SK-N-SH (cell line): ENCODE results near the gene SKOR2.

Experiments
- CTCF ChIP-seq: fragments of 200-600 bp; sonication (generic); IDR thresholded peaks from 2 replicates; pipeline ENCODE4 v1.6.1; 2017; ENCODE audit warnings: antibody characterized with exemption, mild to moderate bottlenecking, moderate library complexity
- EP300 ChIP-seq, 2 experiments: IDR thresholded peaks; 2 replicates each; pipeline versions ENCODE4 v1.4.0 to v1.6.1; 2012; ENCODE audit warnings: borderline replicate concordance in 1 of 2, low read depth in 1 of 2, low read length in 1 of 2
- FOXM1 ChIP-seq: IDR thresholded peaks from 2 replicates; pipeline ENCODE4 v1.4.0; 2012; ENCODE audit warnings: low read depth, mild to moderate bottlenecking
- JUND ChIP-seq: IDR thresholded peaks from 2 replicates; pipeline ENCODE4 v1.4.0; 2012
- PBX3 ChIP-seq: IDR thresholded peaks from 2 replicates; pipeline ENCODE4; 2012
- POLR2AphosphoS5 ChIP-seq: IDR thresholded peaks from 2 replicates; pipeline ENCODE4 v1.6.1; 2012; ENCODE audit warnings: low read depth, low read length
- TAF1 ChIP-seq: IDR thresholded peaks from 2 replicates; pipeline ENCODE4 v1.6.1; 2012; ENCODE audit warnings: low read depth, mild to moderate bottlenecking, low read length, moderate library complexity, borderline replicate concordance

GRCh38 chr18:47249314-47249981 lies 2.0 kb downstream of the SKOR2 start:
- TF ChIP-seq POLR2AphosphoS5 = no peak
- no peak for TF ChIP-seq CTCF
- TF ChIP-seq TAF1 = no peak
- no peak for TF ChIP-seq EP300 (IDR thresholded peaks at IDR 0.05; ENCODE audit: borderline replicate concordance in 1 of 2, low read depth in 1 of 2, low read length in 1 of 2)
- TF ChIP-seq PBX3 = no peak
- TF ChIP-seq FOXM1 = no peak
- TF ChIP-seq JUND = no peak
